ENCODE measurements around the gene CLASP1.

DNA sequence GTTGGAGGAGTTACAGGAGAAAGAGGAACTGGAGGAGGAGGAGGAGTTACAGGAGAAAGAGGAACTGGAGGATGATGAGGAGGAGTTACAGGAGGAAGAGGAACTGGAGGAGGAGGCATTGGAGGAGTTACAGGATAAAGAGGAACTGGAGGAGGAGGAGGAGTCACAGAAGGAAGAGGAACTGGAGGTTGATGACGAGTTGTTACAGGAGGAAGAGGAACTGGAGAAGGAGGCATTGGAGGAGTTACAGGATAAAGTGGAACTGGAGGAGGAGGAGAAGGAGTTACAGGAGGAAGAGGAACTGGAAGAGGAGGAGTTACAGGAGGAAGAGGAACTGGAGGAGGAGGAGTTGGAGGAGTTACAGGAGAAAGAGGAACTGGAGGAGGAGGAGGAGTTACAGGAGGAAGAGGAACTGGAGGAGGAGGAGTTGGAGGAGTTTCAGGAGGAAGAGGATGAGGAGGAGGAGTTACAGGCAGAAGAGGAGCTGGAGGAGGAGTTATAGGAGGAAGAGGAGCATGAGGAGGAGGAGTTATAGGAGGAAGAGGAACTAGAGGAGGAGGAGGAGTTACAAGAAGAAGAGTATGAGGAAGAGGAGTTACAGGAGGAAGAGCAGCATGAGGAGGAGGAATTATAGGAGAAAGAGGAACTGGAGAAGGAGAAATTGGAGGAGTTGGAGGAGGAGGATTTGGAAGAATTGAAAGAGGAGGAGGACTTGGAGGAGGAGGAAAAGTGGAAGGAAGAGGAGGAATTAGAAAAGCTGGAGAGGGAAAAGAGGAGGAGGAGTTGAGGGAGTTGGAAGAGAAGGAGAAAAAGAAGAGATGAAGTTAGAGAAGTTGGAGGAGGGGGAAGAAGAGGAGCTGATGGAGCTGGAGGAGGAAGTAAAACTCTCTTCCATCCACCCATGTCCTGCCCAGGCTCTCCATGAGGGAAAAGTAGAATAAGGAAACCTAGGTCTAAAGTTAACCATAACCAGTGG is 37.2 kb downstream of the CLASP1 start:
- TF ChIP-seq, protein P1, sequence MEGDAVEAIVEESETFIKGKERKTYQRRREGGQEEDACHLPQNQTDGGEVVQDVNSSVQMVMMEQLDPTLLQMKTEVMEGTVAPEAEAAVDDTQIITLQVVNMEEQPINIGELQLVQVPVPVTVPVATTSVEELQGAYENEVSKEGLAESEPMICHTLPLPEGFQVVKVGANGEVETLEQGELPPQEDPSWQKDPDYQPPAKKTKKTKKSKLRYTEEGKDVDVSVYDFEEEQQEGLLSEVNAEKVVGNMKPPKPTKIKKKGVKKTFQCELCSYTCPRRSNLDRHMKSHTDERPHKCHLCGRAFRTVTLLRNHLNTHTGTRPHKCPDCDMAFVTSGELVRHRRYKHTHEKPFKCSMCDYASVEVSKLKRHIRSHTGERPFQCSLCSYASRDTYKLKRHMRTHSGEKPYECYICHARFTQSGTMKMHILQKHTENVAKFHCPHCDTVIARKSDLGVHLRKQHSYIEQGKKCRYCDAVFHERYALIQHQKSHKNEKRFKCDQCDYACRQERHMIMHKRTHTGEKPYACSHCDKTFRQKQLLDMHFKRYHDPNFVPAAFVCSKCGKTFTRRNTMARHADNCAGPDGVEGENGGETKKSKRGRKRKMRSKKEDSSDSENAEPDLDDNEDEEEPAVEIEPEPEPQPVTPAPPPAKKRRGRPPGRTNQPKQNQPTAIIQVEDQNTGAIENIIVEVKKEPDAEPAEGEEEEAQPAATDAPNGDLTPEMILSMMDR (IDR thresholded peaks at IDR 0.05; ENCODE audit: insufficient read depth, low read length), result no peak
- TF ChIP-seq POLR2AphosphoS5 (IDR thresholded peaks at IDR 0.05; ENCODE audit: low read depth) (peak; percentile 71), GABPA (IDR thresholded peaks at IDR 0.05; ENCODE audit: low read depth) (no peak)

Measured in HL-60 (cell line).